GM23338 (cell line): ENCODE measurements around the gene KRTAP1-3. TPM values are rescaled to one million over a fixed set of nuclear protein-coding genes. Genes with fewer than 3 reads are reported as not detected.
"Not testable (repeated sequence)": the region's sequence is repeated elsewhere in the genome, so short reads cannot be mapped to it uniquely, and the experiment has no call there.

ENCODE experiments used
- ATAC-seq: fragments of 200-7000 bp; cut with Tn5 transposase; 3 replicates; pipeline ENCODE4 v1.9.1; 2020
- DNase-seq: peaks from one replicate; pipeline ENCODE4 v3.0.0-alpha.2; 2015; ENCODE audit warnings: low spot score
- H2AFZ ChIP-seq: fragments of 200-600 bp; sonication (generic); 2 replicates; pipeline ENCODE4 v1.8.0; 2016; ENCODE audit warnings: antibody characterized with exemption, mild to moderate bottlenecking, moderate library complexity
- H3F3A ChIP-seq: fragments of 200-600 bp; sonication (generic); replicated peaks from 2 replicates; pipeline ENCODE4 v1.8.0; 2017; ENCODE audit warnings: antibody characterized with exemption, mixed run types, low read depth
- H3K27ac ChIP-seq: fragments of 200-600 bp; sonication (generic); 2 replicates; pipeline ENCODE4 v1.6.1; 2016; ENCODE audit warnings: low read depth
- H3K27me3 ChIP-seq: fragments of 200-600 bp; sonication (generic); 2 replicates; pipeline ENCODE4 v1.8.0; 2016; ENCODE audit warnings: mild to moderate bottlenecking, mixed run types, moderate library complexity; ENCODE audit not compliant: insufficient read depth
- H3K36me3 ChIP-seq: fragments of 200-600 bp; sonication (generic); 2 replicates; pipeline ENCODE4 v1.8.0; 2016; ENCODE audit warnings: mild to moderate bottlenecking; ENCODE audit not compliant: insufficient read depth
- H3K4me1 ChIP-seq: fragments of 200-600 bp; sonication (generic); 2 replicates; pipeline ENCODE4 v1.8.0; 2016; ENCODE audit warnings: mild to moderate bottlenecking, moderate library complexity; ENCODE audit not compliant: insufficient read depth
- H3K4me2 ChIP-seq: fragments of 200-600 bp; sonication (generic); 2 replicates; pipeline ENCODE4 v1.7.1; 2017; ENCODE audit warnings: mixed run types
- H3K4me3 ChIP-seq: fragments of 200-600 bp; sonication (generic); 2 replicates; pipeline ENCODE4 v1.6.1; 2016; ENCODE audit warnings: mixed run types
- H3K79me2 ChIP-seq: fragments of 200-600 bp; sonication (generic); replicated peaks from 2 replicates; pipeline ENCODE4 v1.8.0; 2017; ENCODE audit warnings: mild to moderate bottlenecking; ENCODE audit not compliant: insufficient read depth
- H3K9me2 ChIP-seq: fragments of 200-600 bp; sonication (generic); 2 replicates; pipeline ENCODE4 v1.8.0; 2017; ENCODE audit not compliant: insufficient read depth
- H4K20me1 ChIP-seq: fragments of 200-600 bp; sonication (generic); replicated peaks from 2 replicates; pipeline ENCODE4 v1.8.0; 2017; ENCODE audit warnings: mild to moderate bottlenecking; ENCODE audit not compliant: insufficient read depth
- H3K27ac Mint-ChIP-seq: 2 replicates; pipeline ENCODE4 v1.8.0; 2020; ENCODE audit warnings: inconsistent platforms, mild to moderate bottlenecking, moderate library complexity, mixed read lengths
- H3K27me3 Mint-ChIP-seq: 3 replicates; pipeline ENCODE4 v1.8.0; 2022; ENCODE audit warnings: low read depth, mild to moderate bottlenecking, moderate library complexity, mixed read lengths, inconsistent platforms; ENCODE audit not compliant: insufficient read depth, poor library complexity
- H3K36me3 Mint-ChIP-seq: 3 replicates; pipeline ENCODE4 v1.8.0; 2021; ENCODE audit warnings: low read depth, mild to moderate bottlenecking, inconsistent platforms, moderate library complexity, mixed read lengths
- H3K4me1 Mint-ChIP-seq: 3 replicates; pipeline ENCODE4 v1.8.0; 2020; ENCODE audit warnings: mild to moderate bottlenecking, inconsistent platforms, mixed read lengths
- H3K4me3 Mint-ChIP-seq: 3 replicates; pipeline ENCODE4 v1.8.0; 2021; ENCODE audit warnings: moderate library complexity, mild to moderate bottlenecking, inconsistent platforms, mixed read lengths
- H3K9me3 Mint-ChIP-seq: 3 replicates; pipeline ENCODE4 v1.8.0; 2020; ENCODE audit warnings: moderate library complexity, mild to moderate bottlenecking, inconsistent platforms, mixed read lengths
- CTCF ChIP-seq, 2 experiments: fragments of 200-600 bp in 1 of 2; sonication (generic) in 1 of 2; conservative IDR thresholded peaks; 2 replicates each; pipeline versions ENCODE4 v1.5.1 to v1.6.1; 2016 to 2017; ENCODE audit warnings: antibody characterized with exemption in 2 of 2, low read depth in 2 of 2, mild to moderate bottlenecking in 2 of 2, moderate library complexity in 1 of 2
- EZH2phosphoT487 ChIP-seq: fragments of 200-600 bp; sonication (generic); IDR thresholded peaks from one replicate; pipeline ENCODE4 v1.8.1; 2018; ENCODE audit warnings: antibody characterized with exemption; ENCODE audit not compliant: unreplicated experiment
- NANOG ChIP-seq: IDR thresholded peaks from 2 replicates; pipeline ENCODE4 v1.6.1; 2016; ENCODE audit warnings: antibody characterized with exemption, borderline replicate concordance
- POLR2AphosphoS5 ChIP-seq: IDR thresholded peaks from 2 replicates; pipeline ENCODE4 v1.6.1; 2016; ENCODE audit warnings: antibody characterized with exemption, low read depth
- STAT1 ChIP-seq: IDR thresholded peaks from one replicate; pipeline ENCODE4 v1.6.1; 2016; ENCODE audit warnings: antibody characterized with exemption; ENCODE audit not compliant: unreplicated experiment
- ZNF114 ChIP-seq: fragments of 250-450 bp; sonication (Bioruptor Pico); IDR thresholded peaks from 2 replicates; pipeline ENCODE4 v1.5.0; 2020; ENCODE audit warnings: mild to moderate bottlenecking, moderate library complexity
- ZNF331 ChIP-seq: fragments of 250-450 bp; sonication (Bioruptor Pico); IDR thresholded peaks from 2 replicates; pipeline ENCODE4 v1.5.0; 2020; ENCODE audit warnings: low read depth, mild to moderate bottlenecking, moderate library complexity
- ZNF462 ChIP-seq: fragments of 250-450 bp; sonication (Bioruptor Pico); IDR thresholded peaks from 2 replicates; pipeline ENCODE4 v1.5.0; 2020; ENCODE audit warnings: mild to moderate bottlenecking, moderate library complexity
- polyA plus RNA-seq: library from polyadenylated mRNA; unstranded; fragments of >200 nt; fragmentation: Nextera tagmentation; extraction: Ambion mirVana; gene quantifications from 2 replicates; pipeline ENCODE4 v1.2.1, GENCODE V29; 2016
- total RNA-seq: library from RNA; depleted of rRNA; stranded (reverse); fragments of >200 nt; shearing (Covaris generic); gene quantifications from 2 replicates; pipeline ENCODE4 v1.2.3, GENCODE V29; 2014
- TF ChIP-seq, protein P1 (sequence below): IDR thresholded peaks from 2 replicates; pipeline ENCODE4 v1.6.1; 2016; ENCODE audit warnings: antibody characterized with exemption

Gene KRTAP1-3
- total and polyA plus RNA-seq, 2 experiments from 2014 or later, result not detected

DNA sequence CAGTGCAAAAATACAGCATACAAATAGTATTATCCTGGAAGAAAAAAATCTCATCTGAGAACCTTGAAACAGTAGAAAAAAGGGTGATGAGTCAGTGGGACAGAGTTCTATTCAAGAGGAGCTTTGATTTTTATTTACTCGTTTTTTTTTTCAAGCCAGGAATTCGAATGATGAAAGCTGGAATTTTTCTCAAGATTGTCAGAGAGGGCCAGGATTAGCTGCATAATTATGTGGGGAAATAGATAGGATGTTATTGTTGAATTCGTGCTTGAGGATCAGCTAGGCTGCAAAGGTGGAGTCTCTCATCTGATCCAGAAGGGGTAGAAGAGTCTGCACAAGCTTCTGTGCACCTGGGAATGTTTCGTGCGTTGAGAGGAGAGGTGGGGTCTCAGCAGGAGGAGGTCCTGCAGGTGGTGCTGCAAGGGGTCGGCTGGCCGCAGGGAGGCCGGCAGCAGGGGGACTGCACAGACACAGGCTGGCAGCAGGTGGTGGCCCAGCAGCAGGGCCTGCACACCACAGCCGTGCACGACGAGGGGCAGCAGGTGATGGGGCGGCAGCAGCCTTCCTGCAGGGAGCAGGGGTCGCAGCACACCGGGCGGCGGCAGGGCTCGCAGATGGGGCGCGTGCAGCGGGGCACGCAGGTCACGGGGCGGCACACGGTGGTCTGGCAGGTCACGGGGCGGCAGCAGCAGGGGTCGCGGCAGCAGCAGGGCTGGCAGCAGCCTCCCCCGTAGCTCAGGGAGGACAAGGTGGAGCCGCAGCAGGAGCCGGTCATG is 24.8 kb upstream of the KRTAP1-3 start:
- H3K27ac Mint-ChIP-seq, result not testable (repeated sequence)

DNA sequence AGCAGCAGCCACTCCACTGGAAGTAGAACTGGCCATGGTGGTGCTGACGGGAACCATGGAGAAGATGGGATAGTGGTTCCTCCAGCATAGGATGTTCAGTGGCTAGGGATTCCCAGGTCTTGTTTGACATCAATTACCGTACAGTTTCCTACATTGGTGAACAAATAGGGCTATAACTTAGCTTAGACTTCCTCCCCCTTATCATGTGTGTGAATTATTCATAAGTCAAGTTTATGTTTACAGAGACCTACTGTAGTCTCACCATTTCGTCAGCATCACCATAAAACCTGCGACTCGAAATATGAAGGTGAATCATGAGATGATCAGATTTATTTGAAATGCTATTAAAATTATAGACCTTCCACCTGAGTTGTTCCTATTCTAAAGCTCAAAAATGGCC is 24.1 kb upstream of the KRTAP1-3 start:
- Histone ChIP-seq H3K27me3 (no peaks in the 10 kb centered on the region), H3F3A (no peaks in the 10 kb centered on the region), H3K9me2 (no peaks in the 10 kb centered on the region), H4K20me1 (no peaks in the 10 kb centered on the region), H3K4me2 (no peak overlapping the region), H3K79me2 (no peaks in the 10 kb centered on the region), H3K4me3 (no peak overlapping the region), H2AFZ (no peak overlapping the region), H3K36me3 (no peaks in the 10 kb centered on the region), H3K27ac (no peak overlapping the region), H3K4me1 (0 out of 2 replicates have a peak, but pooled peaks cover 6% of the 10 kb centered on the region)
- H3K27me3 Mint-ChIP-seq, result no peaks in the 10 kb centered on the region
- peaks cover 6% of the 10 kb centered on the region for H3K4me1 Mint-ChIP-seq
- H3K4me3 Mint-ChIP-seq, result no peak overlapping the region
- ATAC-seq (no peak), DNase-seq (no peak)
- H3K9me3 Mint-ChIP-seq, result peaks cover 3% of the 10 kb centered on the region; the same call in 1 of the 3 replicates
- 0 out of 3 replicates have a peak, but pooled peaks cover under 1% of the 10 kb centered on the region for H3K36me3 Mint-ChIP-seq
- no peak overlapping the region for H3K27ac Mint-ChIP-seq
- TF ChIP-seq, protein P1, sequence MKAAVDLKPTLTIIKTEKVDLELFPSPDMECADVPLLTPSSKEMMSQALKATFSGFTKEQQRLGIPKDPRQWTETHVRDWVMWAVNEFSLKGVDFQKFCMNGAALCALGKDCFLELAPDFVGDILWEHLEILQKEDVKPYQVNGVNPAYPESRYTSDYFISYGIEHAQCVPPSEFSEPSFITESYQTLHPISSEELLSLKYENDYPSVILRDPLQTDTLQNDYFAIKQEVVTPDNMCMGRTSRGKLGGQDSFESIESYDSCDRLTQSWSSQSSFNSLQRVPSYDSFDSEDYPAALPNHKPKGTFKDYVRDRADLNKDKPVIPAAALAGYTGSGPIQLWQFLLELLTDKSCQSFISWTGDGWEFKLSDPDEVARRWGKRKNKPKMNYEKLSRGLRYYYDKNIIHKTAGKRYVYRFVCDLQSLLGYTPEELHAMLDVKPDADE, result no peak
- no peak for TF ChIP-seq ZNF114
- no peak for TF ChIP-seq NANOG
- no peak for TF ChIP-seq ZNF331 (CRISPR knock-in tag)
- TF ChIP-seq STAT1, result no peak
- no peak for TF ChIP-seq EZH2phosphoT487
- no peak for TF ChIP-seq POLR2AphosphoS5
- TF ChIP-seq ZNF462, result no peak

More for the DNA sequence above, 24.8 kb upstream of the KRTAP1-3 start:
- H3K4me1 ChIP-seq, H3K4me3 ChIP-seq, H3K4me1 Mint-ChIP-seq, H3K9me3 Mint-ChIP-seq, H3K27me3 Mint-ChIP-seq, H3K4me3 Mint-ChIP-seq, H3K36me3 Mint-ChIP-seq, H3K9me2 ChIP-seq, H3F3A ChIP-seq, H3K36me3 ChIP-seq, H3K27me3 ChIP-seq, H3K27ac ChIP-seq, H4K20me1 ChIP-seq, H3K4me2 ChIP-seq, H3K79me2 ChIP-seq: not testable (repeated sequence)
- H2AFZ ChIP-seq, result 0 out of 2 replicates have a peak overlapping the region, but pooled peaks have one; percentile 69
- peak; percentile 12 for DNase-seq
- TF ChIP-seq CTCF (conservative IDR thresholded peaks at IDR 0.05; ENCODE audit: low read depth in 2 of 2), result 0 out of 4 replicates have a peak, but pooled peaks of 1 of the 2 experiments have one; percentile 4
- ATAC-seq, result peak; percentile 69
